ENCODE measurements around the gene PRKD1. TPM values are rescaled to one million over a fixed set of nuclear protein-coding genes. Genes with fewer than 3 reads are reported as not detected.

PRKD1 gene
- total RNA-seq, 1 experiment from 2014 or later = 0.36 TPM

GRCh38 chr14:29645117-29645516, 282.5 kb downstream of the PRKD1 start:
- no peaks in the 10 kb centered on the region for H3K27me3 Mint-ChIP-seq (ENCODE audit: insufficient read depth, unreplicated experiment)
- Histone ChIP-seq H3K4me1 (no peaks in the 10 kb centered on the region), H3K36me3 (ENCODE audit: control insufficient read depth, insufficient read depth, low read length) (no peaks in the 10 kb centered on the region), H3K9me3 (peaks cover 11% of the 10 kb centered on the region; the same call in 1 of the 2 replicates), H3K4me3 (ENCODE audit: low read depth, low read length) (no peak overlapping the region), H3K27me3 (replicated peaks; ENCODE audit: control insufficient read depth, insufficient read depth, low read length) (no peaks in the 10 kb centered on the region)
- no peak overlapping the region for H3K27ac Mint-ChIP-seq (ENCODE audit: unreplicated experiment)
- H3K36me3 Mint-ChIP-seq (ENCODE audit: insufficient read depth, unreplicated experiment) = peaks cover 12% of the 10 kb centered on the region
- DNase-seq = no peak
- peaks cover 26% of the 10 kb centered on the region for H3K9me3 Mint-ChIP-seq (ENCODE audit: unreplicated experiment)
- TF ChIP-seq CTCF (IDR thresholded peaks at IDR 0.05; ENCODE audit: insufficient read depth in 1 of 2, low read depth in 1 of 2, low read length in 1 of 2, severe bottlenecking in 1 of 2, unreplicated experiment in 1 of 2) = no peak
- no peaks in the 10 kb centered on the region for H3K4me1 Mint-ChIP-seq (ENCODE audit: low read depth, unreplicated experiment)
- ChIA-PET CTCF (no interaction called here), POLR2A (no interaction called here)
- no peak overlapping the region for H3K4me3 Mint-ChIP-seq (ENCODE audit: unreplicated experiment)
- intact Hi-C loops (cut with micrococcal nuclease; ENCODE audit: unreplicated experiment) = no loop called here
- no TSS peak for BruUV-seq (replicated peaks)

GRCh38 chr14:29643433-29644211, 284.0 kb downstream of the PRKD1 start:
- Mint-ChIP-seq H3K4me1 (ENCODE audit: low read depth, unreplicated experiment) (no peaks in the 10 kb centered on the region), H3K9me3 (ENCODE audit: unreplicated experiment) (peaks cover 12% of the 10 kb centered on the region), H3K27me3 (ENCODE audit: insufficient read depth, unreplicated experiment) (no peaks in the 10 kb centered on the region), H3K27ac (ENCODE audit: unreplicated experiment) (no peak overlapping the region), H3K36me3 (ENCODE audit: insufficient read depth, unreplicated experiment) (peaks cover 6% of the 10 kb centered on the region), H3K4me3 (ENCODE audit: unreplicated experiment) (no peak overlapping the region)
- Histone ChIP-seq H3K4me1 (no peaks in the 10 kb centered on the region), H3K4me3 (ENCODE audit: low read depth, low read length) (no peak overlapping the region), H3K9me3 (peaks cover 11% of the 10 kb centered on the region; the same call in 1 of the 2 replicates), H3K27me3 (replicated peaks; ENCODE audit: control insufficient read depth, insufficient read depth, low read length) (no peaks in the 10 kb centered on the region), H3K36me3 (ENCODE audit: control insufficient read depth, insufficient read depth, low read length) (no peaks in the 10 kb centered on the region)
- no TSS peak for BruUV-seq (replicated peaks)
- CTCF ChIA-PET = no interaction called here
- intact Hi-C loops (cut with micrococcal nuclease; ENCODE audit: unreplicated experiment) = no loop called here
- no peak for DNase-seq
- POLR2A ChIA-PET = no interaction called here
- TF ChIP-seq CTCF (IDR thresholded peaks at IDR 0.05; ENCODE audit: insufficient read depth in 1 of 2, low read depth in 1 of 2, low read length in 1 of 2, severe bottlenecking in 1 of 2, unreplicated experiment in 1 of 2) = no peak

GRCh38 chr14:29637411-29637810, 290.2 kb downstream of the PRKD1 start:
- H3K36me3 ChIP-seq (ENCODE audit: control insufficient read depth, insufficient read depth, low read length) = no peaks in the 10 kb centered on the region
- BruUV-seq (replicated peaks) = no TSS peak
- H3K9me3 ChIP-seq = no peaks in the 10 kb centered on the region
- Mint-ChIP-seq H3K36me3 (ENCODE audit: insufficient read depth, unreplicated experiment) (no peaks in the 10 kb centered on the region), H3K27me3 (ENCODE audit: insufficient read depth, unreplicated experiment) (no peaks in the 10 kb centered on the region), H3K4me3 (ENCODE audit: unreplicated experiment) (no peak overlapping the region), H3K4me1 (ENCODE audit: low read depth, unreplicated experiment) (no peaks in the 10 kb centered on the region), H3K27ac (ENCODE audit: unreplicated experiment) (no peak overlapping the region), H3K9me3 (ENCODE audit: unreplicated experiment) (no peaks in the 10 kb centered on the region)
- H3K4me3 ChIP-seq (ENCODE audit: low read depth, low read length) = no peak overlapping the region
- H3K27me3 ChIP-seq (replicated peaks; ENCODE audit: control insufficient read depth, insufficient read depth, low read length) = no peaks in the 10 kb centered on the region
- DNase-seq = no peak
- no peak for TF ChIP-seq CTCF (IDR thresholded peaks at IDR 0.05; ENCODE audit: insufficient read depth in 1 of 2, low read depth in 1 of 2, low read length in 1 of 2, severe bottlenecking in 1 of 2, unreplicated experiment in 1 of 2)
- intact Hi-C loops (cut with micrococcal nuclease; ENCODE audit: unreplicated experiment) = no loop called here
- no peaks in the 10 kb centered on the region for H3K4me1 ChIP-seq
- CTCF ChIA-PET = no interaction called here
- POLR2A ChIA-PET = no interaction called here
